HepG2 (cell line): Measurements from ENCODE around the gene DNAH8. TPM values are rescaled to one million over a fixed set of nuclear protein-coding genes. Genes with fewer than 3 reads are reported as not detected.

Experiments
- ATAC-seq: fragments of 200-7000 bp; cut with Tn5 transposase; 3 replicates; pipeline ENCODE4 v1.9.1; 2020; ENCODE audit warnings: mild to moderate bottlenecking, moderate library complexity
- BruUV-seq: library from RNA; stranded (reverse); fragments of 400-500 nt; replicated peaks from 2 replicates; lab custom pipeline; 2021; lab: Mats Ljungman, UMichigan
- CTCF ChIA-PET: fragments of 300-600 bp; formaldehyde crosslinking; extraction: SDS; loops from one replicate; lab custom pipeline; 2021; ENCODE audit warnings: low total read pairs, inconsistent platforms, low intra/inter-chr PET ratio; lab: Yijun Ruan, JAX
- POLR2A ChIA-PET: fragments of 350-600 bp; sonication (Branson Sonifier 250); formaldehyde crosslinking; loops from one replicate; lab custom pipeline; 2020; ENCODE audit warnings: antibody characterized with exemption, inconsistent platforms; lab: Yijun Ruan, JAX
- DNase-seq: peaks from one replicate; pipeline ENCODE4 v3.0.0-alpha.2; 2015; ENCODE audit warnings: low spot score
- FAIRE-seq: peaks from 3 replicates; lab custom pipeline; 2011; peaks lifted over from hg19 to GRCh38; lab: Jason Lieb, UNC
- H2AFZ ChIP-seq: one replicate; pipeline ENCODE4 v1.6.1; 2011; ENCODE audit warnings: low read length, inconsistent platforms
- H3K27ac ChIP-seq: fragments of 300-600 bp; 3 replicates; pipeline ENCODE4 v1.8.0; 2011; ENCODE audit warnings: mixed run types, mild to moderate bottlenecking, mixed read lengths, low read length, inconsistent platforms; ENCODE audit not compliant: insufficient read depth; ENCODE audit errors: extremely low read length
- H3K27me3 ChIP-seq, 2 experiments: fragments of 200-600 bp in 1 of 2; 2 replicates in 1 of 2; 3 replicates in 1 of 2; pipeline versions ENCODE4 v1.6.0 to v1.8.0; 2011; ENCODE audit warnings: low read length in 2 of 2, mild to moderate bottlenecking in 2 of 2, moderate library complexity in 2 of 2, inconsistent platforms in 1 of 2; ENCODE audit not compliant: insufficient read depth in 2 of 2, control insufficient read depth in 1 of 2
- H3K36me3 ChIP-seq, 2 experiments: fragments of 200-600 bp in 1 of 2; replicated peaks in 1 of 2; 2 replicates in 1 of 2; 3 replicates in 1 of 2; pipeline versions ENCODE4 v1.5.1 to v1.8.0; 2011; ENCODE audit warnings: low read length in 2 of 2, inconsistent platforms in 1 of 2; ENCODE audit not compliant: insufficient read depth in 2 of 2, control insufficient read depth in 1 of 2
- H3K4me1 ChIP-seq: 2 replicates; pipeline ENCODE4 v1.5.1; 2012; ENCODE audit warnings: low read length, inconsistent platforms; ENCODE audit not compliant: insufficient read depth
- H3K4me2 ChIP-seq: 2 replicates; pipeline ENCODE4 v1.6.0; 2011; ENCODE audit warnings: low read depth, low read length, inconsistent platforms
- H3K4me3 ChIP-seq, 3 experiments: fragments of 200-600 bp in 1 of 3; sonication (generic), shearing (Covaris generic) in 1 of 3; replicated peaks in 1 of 3; 2 replicates each; pipeline ENCODE4 v1.5.1; 2011 to 2016; ENCODE audit warnings: low read length in 3 of 3, inconsistent platforms in 2 of 3, low read depth in 2 of 3, mild to moderate bottlenecking in 2 of 3, control low read depth in 1 of 3, mixed read lengths in 1 of 3; ENCODE audit not compliant: insufficient read depth in 1 of 3
- H3K79me2 ChIP-seq: one replicate; pipeline ENCODE4 v1.6.1; 2011; ENCODE audit warnings: low read length, inconsistent platforms; ENCODE audit not compliant: insufficient read depth
- H3K9ac ChIP-seq: 2 replicates; pipeline ENCODE4 v1.6.0; 2011; ENCODE audit warnings: mild to moderate bottlenecking, low read depth, low read length, inconsistent platforms; ENCODE audit not compliant: insufficient read depth
- H3K9me3 ChIP-seq: 2 replicates; pipeline ENCODE4 v1.5.1; 2012; ENCODE audit warnings: mild to moderate bottlenecking, low read length
- H4K20me1 ChIP-seq: 2 replicates; pipeline ENCODE4 v1.6.0; 2011; ENCODE audit warnings: inconsistent platforms, mild to moderate bottlenecking, low read length, moderate library complexity; ENCODE audit not compliant: insufficient read depth
- AFF4 ChIP-seq: sonication (generic); formaldehyde crosslinking; IDR thresholded peaks from 2 replicates; pipeline ENCODE4 v1.4.0; 2020; ENCODE audit warnings: missing genetic modification reagents
- EHMT2 ChIP-seq: fragments of 200-600 bp; sonication (generic); IDR thresholded peaks from 2 replicates; pipeline ENCODE4 v1.7.0; 2017; ENCODE audit warnings: antibody characterized with exemption, low read depth, low read length, borderline replicate concordance
- GABPB1 ChIP-seq: IDR thresholded peaks from 2 replicates; pipeline ENCODE4 v1.6.1; 2016; ENCODE audit warnings: mild to moderate bottlenecking, missing genetic modification reagents, moderate library complexity, missing compliant biosample characterization
- MAFF ChIP-seq: IDR thresholded peaks from 2 replicates; pipeline ENCODE4 v1.6.1; 2011; ENCODE audit warnings: low read depth, low read length, improper control_type of control experiment
- MAFK ChIP-seq, 2 experiments: IDR thresholded peaks in 1 of 2; conservative IDR thresholded peaks in 1 of 2; 2 replicates each; pipeline ENCODE4 v1.6.1; 2011; ENCODE audit warnings: improper control_type of control experiment in 2 of 2, low read length in 2 of 2
- NFE2L2 ChIP-seq: fragments of 150-350 bp; IDR thresholded peaks from 2 replicates; pipeline ENCODE4 v1.6.1; 2014; ENCODE audit warnings: low read length
- NR2F1 ChIP-seq, 2 experiments: fragments of 450-650 bp in 1 of 2; formaldehyde crosslinking in 1 of 2; IDR thresholded peaks; 2 replicates each; pipeline versions ENCODE4 v1.5.0 to v1.6.1; 2016 to 2020; ENCODE audit warnings: mild to moderate bottlenecking in 1 of 2, missing compliant biosample characterization in 1 of 2, missing genetic modification reagents in 1 of 2, moderate library complexity in 1 of 2
- PPARG ChIP-seq: conservative IDR thresholded peaks from 2 replicates; pipeline ENCODE4 v1.6.1; 2016; ENCODE audit warnings: missing biosample characterization, missing genetic modification reagents
- ZNF160 ChIP-seq: sonication (generic); formaldehyde crosslinking; IDR thresholded peaks from 2 replicates; pipeline ENCODE4 v1.8.0; 2022; ENCODE audit warnings: mild to moderate bottlenecking, inconsistent platforms, missing genetic modification reagents
- ZNF230 ChIP-seq: sonication (generic); formaldehyde crosslinking; IDR thresholded peaks from 2 replicates; pipeline ENCODE4 v1.4.0; 2020; ENCODE audit warnings: mild to moderate bottlenecking, missing genetic modification reagents
- ZNF496 ChIP-seq: sonication (generic); formaldehyde crosslinking; IDR thresholded peaks from 2 replicates; pipeline ENCODE4 v1.8.1; 2023; ENCODE audit warnings: mild to moderate bottlenecking, moderate library complexity, missing genetic modification reagents; ENCODE audit not compliant: insufficient replicate concordance
- ZNF552 ChIP-seq: sonication (generic); formaldehyde crosslinking; IDR thresholded peaks from 2 replicates; pipeline ENCODE4 v1.9.0; 2022; ENCODE audit warnings: missing genetic modification reagents, mild to moderate bottlenecking, borderline replicate concordance
- WGBS: methylation state at CpG from one replicate; pipeline ENCODE4 v1.1.6; 2017; ENCODE audit warnings: low lambda C conversion rate; 5-methylcytosine and 5-hydroxymethylcytosine counted together
- in situ Hi-C: cut with HindIII; loops from 2 replicates; pipeline ENCODE4 v1.10.0; 2017; ENCODE audit warnings: low pct_unique_long_range_greater_than_20kb; ENCODE audit not compliant: extremely low pct_ligation_motif_present
- intact Hi-C: fragments of 100-400 bp; cut with micrococcal nuclease; formaldehyde crosslinking; loops from one replicate; pipeline ENCODE4 v1.10.0; 2022; ENCODE audit not compliant: unreplicated experiment
- polyA plus RNA-seq, 8 experiments: library from polyadenylated mRNA; depleted of rRNA in 3 of 8; stranded (reverse) in 7 of 8; unstranded in 1 of 8; fragments of >200 nt; fragmentation: Illumina TruSeq in 4 of 8; extraction: Trizol in 4 of 8; gene quantifications; 2 replicates each; pipeline versions ENCODE4 v1.2.1 to v1.2.3, GENCODE V29; 2011 to 2016; ENCODE audit warnings: low read depth in 4 of 8, missing spikeins in 1 of 8, mixed read lengths in 1 of 8; ENCODE audit not compliant: insufficient read depth in 1 of 8
- total RNA-seq, 5 experiments: library from RNA; depleted of rRNA; stranded (reverse); fragments of >200 nt; fragmentation: Illumina TruSeq; extraction: Trizol; gene quantifications; 2 replicates each; pipeline ENCODE4 v1.2.3, GENCODE V29; 2016; ENCODE audit warnings: low read depth in 1 of 5
- TF ChIP-seq, protein P1 (sequence below): sonication (generic); formaldehyde crosslinking; IDR thresholded peaks from 2 replicates; pipeline ENCODE4 v1.4.0; 2020; ENCODE audit warnings: missing genetic modification reagents

The DNAH8 gene
- total and polyA plus RNA-seq, 2 of the 13 experiments (the other 11 are each of a cell fraction or from before 2014, with no cell fraction given) = not detected

GRCh38 chr6:38728203-38728602, 13.1 kb downstream of the DNAH8 start:
- no peak overlapping the region for H3K4me3 ChIP-seq
- H3K4me1 ChIP-seq = no peaks in the 10 kb centered on the region
- intact Hi-C loops = no loop called here
- 0% methylated on average over 1 of the region's 1 CpG for WGBS
- H3K9me3 ChIP-seq = no peaks in the 10 kb centered on the region
- H3K36me3 ChIP-seq = no peaks in the 10 kb centered on the region
- no peak for FAIRE-seq
- no peak for DNase-seq
- H3K79me2 ChIP-seq = no peaks in the 10 kb centered on the region
- no peak overlapping the region for H3K9ac ChIP-seq
- ATAC-seq = no peak
- TF ChIP-seq MAFK (conservative IDR thresholded peaks at IDR 0.05 in 1 of 2, IDR thresholded peaks at IDR 0.05 in 1 of 2; ENCODE audit: low read length in 2 of 2) (peak; percentile 37 to 39), NFE2L2 (peak; percentile 84), MAFF (0 out of 2 replicates have a peak, but pooled peaks have one; percentile 16), ZNF552 (CRISPR knock-in tag) (no peak)
- POLR2A ChIA-PET = no interaction called here
- H3K4me2 ChIP-seq = no peak overlapping the region
- BruUV-seq = no TSS peak
- in situ Hi-C loops = no loop called here
- no peaks in the 10 kb centered on the region for H3K27me3 ChIP-seq
- no peaks in the 10 kb centered on the region for H4K20me1 ChIP-seq
- H2AFZ ChIP-seq = no peak overlapping the region
- no peak overlapping the region for H3K27ac ChIP-seq
- CTCF ChIA-PET = no interaction called here

- H3K9me3 ChIP-seq = no peaks in the 10 kb centered on the region
- BruUV-seq = no TSS peak
- H3K27ac ChIP-seq = no peak overlapping the region
- no peaks in the 10 kb centered on the region for H3K36me3 ChIP-seq
- in situ Hi-C loops = no loop called here
- CTCF ChIA-PET = no interaction called here
- WGBS = 8% methylated on average over 4 of the region's 4 CpGs
- no peak for FAIRE-seq
- intact Hi-C loops = no loop called here
- H2AFZ ChIP-seq = no peak overlapping the region
- no peaks in the 10 kb centered on the region for H3K4me1 ChIP-seq
- no peak for DNase-seq
- H3K4me3 ChIP-seq = no peak overlapping the region
- no peak overlapping the region for H3K4me2 ChIP-seq
- H4K20me1 ChIP-seq = no peaks in the 10 kb centered on the region
- no peaks in the 10 kb centered on the region for H3K79me2 ChIP-seq
- H3K9ac ChIP-seq = no peak overlapping the region
- ATAC-seq = no peak
- POLR2A ChIA-PET = no interaction called here
- H3K27me3 ChIP-seq = no peaks in the 10 kb centered on the region
- TF ChIP-seq, protein P1, sequence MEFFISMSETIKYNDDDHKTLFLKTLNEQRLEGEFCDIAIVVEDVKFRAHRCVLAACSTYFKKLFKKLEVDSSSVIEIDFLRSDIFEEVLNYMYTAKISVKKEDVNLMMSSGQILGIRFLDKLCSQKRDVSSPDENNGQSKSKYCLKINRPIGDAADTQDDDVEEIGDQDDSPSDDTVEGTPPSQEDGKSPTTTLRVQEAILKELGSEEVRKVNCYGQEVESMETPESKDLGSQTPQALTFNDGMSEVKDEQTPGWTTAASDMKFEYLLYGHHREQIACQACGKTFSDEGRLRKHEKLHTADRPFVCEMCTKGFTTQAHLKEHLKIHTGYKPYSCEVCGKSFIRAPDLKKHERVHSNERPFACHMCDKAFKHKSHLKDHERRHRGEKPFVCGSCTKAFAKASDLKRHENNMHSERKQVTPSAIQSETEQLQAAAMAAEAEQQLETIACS = no peak
- TF ChIP-seq AFF4 (CRISPR knock-in tag) = no peak
- no peak for TF ChIP-seq PPARG (CRISPR knock-in tag)
- no peak for TF ChIP-seq GABPB1 (CRISPR knock-in tag)
- TF ChIP-seq ZNF496 (CRISPR knock-in tag) = no peak
- TF ChIP-seq NR2F1 (CRISPR knock-in tag; IDR thresholded peaks at IDR 0.05) = no peak
- no peak for TF ChIP-seq EHMT2
- no peak for TF ChIP-seq ZNF230 (CRISPR knock-in tag)
- TF ChIP-seq ZNF160 = no peak
These were observed 15.2 kb downstream of the DNAH8 start for GRCh38 chr6:38730140-38730862.
